ENCODE results near the gene FREM2.

GRCh38 chr13:38667526-38668109 lies 19.3 kb upstream of the FREM2 start:
- TF ChIP-seq TAF1 (IDR thresholded peaks at IDR 0.05; ENCODE audit: low read depth) (no peak), CREB1 (IDR thresholded peaks at IDR 0.05; ENCODE audit: low read depth) (no peak), TEAD4 (IDR thresholded peaks at IDR 0.05) (no peak), MAX (IDR thresholded peaks at IDR 0.05) (no peak), YY1 (IDR thresholded peaks at IDR 0.05; ENCODE audit: low read depth) (no peak), RAD21 (IDR thresholded peaks at IDR 0.05; ENCODE audit: low read depth) (no peak)

Data from Ishikawa (cell line).